Activated CD8-positive, alpha-beta T cell treated with anti-CD3 and anti-CD28 coated beads for 36 hours (primary cell): ENCODE data around the gene TACC3. TPM values are rescaled to one million over a fixed set of nuclear protein-coding genes. Genes with fewer than 3 reads are reported as not detected.
"Not testable (repeated sequence)": the region's sequence is repeated elsewhere in the genome, so short reads cannot be mapped to it uniquely, and the experiment has no call there.

Experiments
- ATAC-seq: fragments of 200-7000 bp; cut with Tn5 transposase; one replicate; pipeline ENCODE4 v1.10.0; 2021; ENCODE audit warnings: mild to moderate bottlenecking, moderate library complexity
- CTCF ChIA-PET: fragments of 350-600 bp; sonication (Branson Sonifier 250); formaldehyde crosslinking; loops from one replicate; lab custom pipeline; 2021; ENCODE audit warnings: antibody characterized with exemption; lab: Charles Lee
- POLR2A ChIA-PET: fragments of 350-600 bp; sonication (Branson Sonifier 250); formaldehyde crosslinking; loops from one replicate; lab custom pipeline; 2021; ENCODE audit warnings: antibody characterized with exemption; lab: Charles Lee
- DNase-seq: peaks from one replicate; pipeline ENCODE4 v3.0.0-alpha.2; 2020
- H3K27ac Mint-ChIP-seq: one replicate; pipeline ENCODE4 v1.8.0; 2021; ENCODE audit warnings: mild to moderate bottlenecking, mixed read lengths
- H3K27me3 Mint-ChIP-seq: one replicate; pipeline ENCODE4 v1.8.0; 2021; ENCODE audit warnings: mixed read lengths
- H3K36me3 Mint-ChIP-seq: one replicate; pipeline ENCODE4 v1.8.0; 2021; ENCODE audit warnings: low read depth, mixed read lengths
- H3K4me1 Mint-ChIP-seq: one replicate; pipeline ENCODE4 v1.8.0; 2021; ENCODE audit warnings: low read depth, mixed read lengths
- H3K4me3 Mint-ChIP-seq: one replicate; pipeline ENCODE4 v1.8.0; 2021; ENCODE audit warnings: mild to moderate bottlenecking, moderate library complexity, mixed read lengths
- H3K9me3 Mint-ChIP-seq: one replicate; pipeline ENCODE4 v1.8.0; 2021; ENCODE audit warnings: mixed read lengths
- CTCF ChIP-seq: fragments of 200-600 bp; IDR thresholded peaks from one replicate; pipeline ENCODE4 v1.8.0; 2022; ENCODE audit warnings: antibody characterized with exemption, mild to moderate bottlenecking
- intact Hi-C: fragments of 100-400 bp; cut with micrococcal nuclease; formaldehyde crosslinking; loops from one replicate; pipeline ENCODE4 v1.10.0; 2022
- total RNA-seq, 2 experiments: library from RNA; stranded (reverse); gene quantifications; one replicate each; pipeline ENCODE4 v1.2.3, GENCODE V29; 2021

Gene TACC3
- total RNA-seq, 2 experiments from 2014 or later: 190 to 200 TPM

GRCh38 chr4:1690698-1691097 is 30.6 kb upstream of the TACC3 start:
- TF ChIP-seq CTCF: no peak
- intact Hi-C loops: no loop called here
- H3K27me3 Mint-ChIP-seq: no peaks in the 10 kb centered on the region
- ChIA-PET CTCF (interaction anchor here (0.8 to 10.1 kb wide), 4 partner anchors 16 to 58 kb away, joined by 4 to 257 read pairs (median 95); partner anchors contain the start of genes SLBP, TACC3 and TMEM129), POLR2A (interaction anchor here (0.9 to 7.2 kb wide), 5 partner anchors 8 to 37 kb away, joined by 3 to 76 read pairs (median 4); partner anchors contain the start of genes SLBP, TACC3 and TMEM129)
- H3K4me3 Mint-ChIP-seq: no peak overlapping the region
- H3K4me1 Mint-ChIP-seq: peaks cover 3% of the 10 kb centered on the region
- no peak for DNase-seq
- H3K36me3 Mint-ChIP-seq: peaks cover 42% of the 10 kb centered on the region
- no peak overlapping the region for H3K27ac Mint-ChIP-seq
- ATAC-seq: no peak
- H3K9me3 Mint-ChIP-seq: no peaks in the 10 kb centered on the region

- ATAC-seq (no peak), DNase-seq (no peak)
- Mint-ChIP-seq H3K4me3 (no peak overlapping the region), H3K27me3 (no peaks in the 10 kb centered on the region), H3K27ac (no peak overlapping the region), H3K9me3 (no peaks in the 10 kb centered on the region), H3K36me3 (peaks cover 46% of the 10 kb centered on the region), H3K4me1 (peaks cover 3% of the 10 kb centered on the region)
- ChIA-PET POLR2A (interaction anchor here (0.7 to 7.2 kb wide), 8 partner anchors 9 to 36 kb away, joined by 3 to 76 read pairs (median 3); partner anchors contain the start of genes SLBP, TACC3 and TMEM129), CTCF (interaction anchor here (3.1 to 10.1 kb wide), 3 partner anchors 15 to 54 kb away, joined by 13 to 257 read pairs (median 177); partner anchors contain the start of genes SLBP, TACC3 and TMEM129)
- intact Hi-C loops: loop anchor here (2.0 kb wide), 1 partner anchor 35 kb away; no protein-coding TSS in a partner anchor
- TF ChIP-seq CTCF: no peak
Measured at GRCh38 chr4:1691737-1692373, 29.5 kb upstream of the TACC3 start.

GRCh38 chr4:1693131-1693896 is 28.0 kb upstream of the TACC3 start:
- POLR2A ChIA-PET: interaction anchor here (0.6 to 7.2 kb wide), 7 partner anchors 8 to 36 kb away, joined by 3 to 76 read pairs (median 6); partner anchors contain the start of genes SLBP, TACC3 and TMEM129

GRCh38 chr4:1695913-1696312 is 25.4 kb upstream of the TACC3 start:
- no peaks in the 10 kb centered on the region for H3K27me3 Mint-ChIP-seq
- peaks cover 53% of the 10 kb centered on the region for H3K36me3 Mint-ChIP-seq
- ChIA-PET POLR2A (interaction anchor here (1.9 to 7.2 kb wide), 3 partner anchors 9 to 34 kb away, joined by 6 to 76 read pairs (median 32); partner anchors contain the start of gene SLBP), CTCF (interaction anchor here (9.6 to 10.1 kb wide), 2 partner anchors 10 to 28 kb away, joined by 177 to 257 read pairs; partner anchors contain the start of genes SLBP, TACC3 and TMEM129)
- DNase-seq: no peak
- H3K4me3 Mint-ChIP-seq: no peak overlapping the region
- H3K27ac Mint-ChIP-seq: no peak overlapping the region
- intact Hi-C loops: no loop called here
- ATAC-seq: no peak
- no peak for TF ChIP-seq CTCF
- peaks cover 3% of the 10 kb centered on the region for H3K4me1 Mint-ChIP-seq
- no peaks in the 10 kb centered on the region for H3K9me3 Mint-ChIP-seq

More at GRCh38 chr4:1693131-1693896, 28.0 kb upstream of the TACC3 start:
- intact Hi-C loops: loop anchor here (2.0 kb wide), 1 partner anchor 33 kb away; no protein-coding TSS in a partner anchor
- peak; percentile 86 for TF ChIP-seq CTCF
- ATAC-seq: peak; percentile 96
- Mint-ChIP-seq H3K36me3 (peaks cover 52% of the 10 kb centered on the region), H3K4me3 (no peak overlapping the region), H3K9me3 (no peaks in the 10 kb centered on the region), H3K27me3 (no peaks in the 10 kb centered on the region), H3K27ac (peak overlapping the region; percentile 70), H3K4me1 (peaks cover 3% of the 10 kb centered on the region)
- CTCF ChIA-PET: interaction anchor here (0.7 to 10.1 kb wide), 34 partner anchors 10 to 246 kb away, joined by 3 to 257 read pairs (median 4); partner anchors contain the start of genes FAM53A, SLBP, TACC3 and TMEM129
- DNase-seq: peak; percentile 80

- H3K9me3 Mint-ChIP-seq, intact Hi-C loops, H3K4me3 Mint-ChIP-seq, H3K27ac Mint-ChIP-seq, DNase-seq, ATAC-seq, H3K27me3 Mint-ChIP-seq: not testable (repeated sequence)
- peaks cover 48% of the 10 kb centered on the region for H3K36me3 Mint-ChIP-seq
- ChIA-PET CTCF (interaction anchor here (1.4 to 12.5 kb wide), 2 partner anchors 9 to 29 kb away, joined by 6 to 177 read pairs; no protein-coding TSS in a partner anchor), POLR2A (interaction anchor here (0.7 to 3.9 kb wide), 5 partner anchors 8 to 21 kb away, joined by 3 to 26 read pairs (median 5); partner anchors contain the start of gene SLBP)
- H3K4me1 Mint-ChIP-seq: peaks cover 29% of the 10 kb centered on the region
Measured at GRCh38 chr4:1701671-1702070, 19.6 kb upstream of the TACC3 start.
